ENCODE data around the gene TTYH2. TPM values are rescaled to one million over a fixed set of nuclear protein-coding genes. Genes with fewer than 3 reads are reported as not detected.
A peak's percentile ranks its signal among the peaks of the same experiment; 100 is the strongest.

TTYH2 gene
- total RNA-seq, 1 donor from 2014 or later: 12.4 TPM

DNA sequence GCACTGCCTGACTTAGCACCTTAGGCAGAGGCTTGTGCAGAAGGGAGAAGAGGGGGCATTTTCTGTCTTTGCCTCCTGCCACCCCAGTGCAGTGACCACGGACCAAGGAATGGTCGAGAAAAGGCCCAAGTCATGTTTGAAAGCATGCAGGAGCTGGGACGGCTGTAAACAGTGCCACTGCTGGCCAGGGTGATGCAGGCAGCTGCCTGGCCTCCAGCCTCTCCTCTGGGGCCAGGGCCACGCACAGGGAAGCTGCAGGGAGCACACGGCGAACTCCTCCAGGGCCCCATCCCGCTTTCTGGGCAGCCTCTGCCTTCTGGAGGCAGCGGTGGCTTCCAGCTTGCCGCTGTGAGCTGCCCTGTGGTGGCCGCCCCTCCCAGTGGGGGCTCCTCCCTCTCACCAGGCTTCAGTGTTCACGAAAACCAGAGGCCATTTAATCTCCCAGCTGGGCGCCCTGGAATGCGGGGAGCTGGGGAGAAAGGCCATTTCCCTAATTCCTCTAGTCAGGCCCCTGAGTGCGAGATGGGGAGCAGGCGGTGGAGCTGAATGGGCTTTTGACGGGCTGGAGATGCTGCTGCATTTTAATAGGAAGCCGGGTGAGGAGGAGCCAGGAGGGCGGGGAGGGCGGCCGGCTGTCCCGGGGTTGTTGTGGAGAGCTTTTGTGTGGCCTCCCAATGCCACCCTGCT is 31.9 kb downstream of the TTYH2 start:
- H3K27me3 Mint-ChIP-seq: no peaks in the 10 kb centered on the region
- H3K27ac Mint-ChIP-seq: no peak overlapping the region
- TF ChIP-seq, protein P1, sequence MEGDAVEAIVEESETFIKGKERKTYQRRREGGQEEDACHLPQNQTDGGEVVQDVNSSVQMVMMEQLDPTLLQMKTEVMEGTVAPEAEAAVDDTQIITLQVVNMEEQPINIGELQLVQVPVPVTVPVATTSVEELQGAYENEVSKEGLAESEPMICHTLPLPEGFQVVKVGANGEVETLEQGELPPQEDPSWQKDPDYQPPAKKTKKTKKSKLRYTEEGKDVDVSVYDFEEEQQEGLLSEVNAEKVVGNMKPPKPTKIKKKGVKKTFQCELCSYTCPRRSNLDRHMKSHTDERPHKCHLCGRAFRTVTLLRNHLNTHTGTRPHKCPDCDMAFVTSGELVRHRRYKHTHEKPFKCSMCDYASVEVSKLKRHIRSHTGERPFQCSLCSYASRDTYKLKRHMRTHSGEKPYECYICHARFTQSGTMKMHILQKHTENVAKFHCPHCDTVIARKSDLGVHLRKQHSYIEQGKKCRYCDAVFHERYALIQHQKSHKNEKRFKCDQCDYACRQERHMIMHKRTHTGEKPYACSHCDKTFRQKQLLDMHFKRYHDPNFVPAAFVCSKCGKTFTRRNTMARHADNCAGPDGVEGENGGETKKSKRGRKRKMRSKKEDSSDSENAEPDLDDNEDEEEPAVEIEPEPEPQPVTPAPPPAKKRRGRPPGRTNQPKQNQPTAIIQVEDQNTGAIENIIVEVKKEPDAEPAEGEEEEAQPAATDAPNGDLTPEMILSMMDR (conservative IDR thresholded peaks at IDR 0.05): peak; percentile 55
- H3K36me3 Mint-ChIP-seq: no peaks in the 10 kb centered on the region
- H3K4me3 Mint-ChIP-seq: peak overlapping the region; percentile 58
- H3K9me3 Mint-ChIP-seq: no peaks in the 10 kb centered on the region
- peaks cover 16% of the 10 kb centered on the region for H3K4me1 Mint-ChIP-seq (ENCODE audit: unreplicated experiment)
- no peak for DNase-seq (ENCODE audit: extremely low spot score, unreplicated experiment)

DNA sequence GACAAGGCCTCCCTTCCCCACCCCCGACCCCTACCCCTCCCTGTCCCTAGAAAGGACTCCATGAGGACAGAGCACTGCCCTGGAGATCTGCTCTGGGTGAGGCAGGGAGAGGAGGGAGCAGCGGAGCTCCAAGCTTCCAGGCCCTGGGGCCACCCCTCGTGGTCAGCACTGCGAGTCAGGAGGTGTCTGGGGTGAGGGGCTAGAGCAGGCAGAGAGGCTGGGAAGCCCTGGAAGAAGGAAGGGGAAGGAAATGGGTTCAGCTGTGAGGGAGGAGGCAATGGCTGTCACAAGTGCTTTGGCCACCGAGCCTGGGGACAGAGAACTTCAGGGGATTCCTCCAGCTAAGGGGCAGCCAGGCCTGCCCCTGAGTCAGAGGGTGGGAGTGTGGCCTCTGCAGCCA is 32.5 kb downstream of the TTYH2 start:
- peaks cover 10% of the 10 kb centered on the region for H3K4me1 Mint-ChIP-seq (ENCODE audit: unreplicated experiment)
- TF ChIP-seq, protein P1 (conservative IDR thresholded peaks at IDR 0.05): no peak
- no peak overlapping the region for H3K4me3 Mint-ChIP-seq
- no peaks in the 10 kb centered on the region for H3K9me3 Mint-ChIP-seq
- H3K36me3 Mint-ChIP-seq: no peaks in the 10 kb centered on the region
- H3K27me3 Mint-ChIP-seq: peaks cover under 1% of the 10 kb centered on the region
- DNase-seq (ENCODE audit: extremely low spot score, unreplicated experiment): no peak
- H3K27ac Mint-ChIP-seq: peak overlapping the region; percentile 51

DNA sequence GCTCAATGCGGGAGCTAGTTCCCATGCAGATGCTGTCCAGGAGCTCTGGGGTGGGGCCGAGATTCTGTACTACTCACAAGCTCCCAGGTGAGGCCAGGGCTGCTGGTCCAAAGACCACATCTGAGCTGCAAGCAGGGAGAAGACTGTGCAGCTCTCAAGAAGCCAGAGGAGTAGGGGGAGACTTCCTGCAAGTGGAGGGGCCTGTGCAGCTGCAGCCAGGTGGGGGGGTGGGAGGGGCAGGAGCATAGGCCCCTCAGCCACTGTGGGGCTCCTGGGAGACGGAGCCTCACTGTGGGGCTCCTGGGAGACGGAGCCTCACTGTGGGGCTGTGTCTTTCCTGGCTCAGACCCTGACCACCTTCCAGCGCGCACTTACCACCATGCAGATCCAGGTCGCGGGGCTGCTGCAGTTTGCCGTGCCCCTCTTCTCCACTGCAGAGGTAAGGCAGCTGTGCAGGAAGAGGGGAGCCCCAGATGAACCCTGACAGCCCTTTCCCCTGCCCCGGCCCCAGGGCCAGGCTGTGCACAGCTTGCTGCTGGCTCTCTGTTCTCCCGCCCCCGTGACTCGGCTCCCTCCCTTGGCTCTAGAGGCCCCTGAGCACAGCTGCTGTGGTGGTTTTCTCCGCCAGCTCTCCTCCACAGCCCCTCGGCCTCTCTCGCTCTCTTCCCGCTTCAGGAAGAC is 36.4 kb downstream of the TTYH2 start:
- TF ChIP-seq, protein P1 (conservative IDR thresholded peaks at IDR 0.05): no peak
- H3K36me3 Mint-ChIP-seq: no peaks in the 10 kb centered on the region
- H3K4me3 Mint-ChIP-seq: no peak overlapping the region
- peaks cover 9% of the 10 kb centered on the region for H3K4me1 Mint-ChIP-seq (ENCODE audit: unreplicated experiment)
- H3K27me3 Mint-ChIP-seq: peaks cover 7% of the 10 kb centered on the region
- no peak overlapping the region for H3K27ac Mint-ChIP-seq
- H3K9me3 Mint-ChIP-seq: no peaks in the 10 kb centered on the region
- no peak for DNase-seq (ENCODE audit: extremely low spot score, unreplicated experiment)

DNA sequence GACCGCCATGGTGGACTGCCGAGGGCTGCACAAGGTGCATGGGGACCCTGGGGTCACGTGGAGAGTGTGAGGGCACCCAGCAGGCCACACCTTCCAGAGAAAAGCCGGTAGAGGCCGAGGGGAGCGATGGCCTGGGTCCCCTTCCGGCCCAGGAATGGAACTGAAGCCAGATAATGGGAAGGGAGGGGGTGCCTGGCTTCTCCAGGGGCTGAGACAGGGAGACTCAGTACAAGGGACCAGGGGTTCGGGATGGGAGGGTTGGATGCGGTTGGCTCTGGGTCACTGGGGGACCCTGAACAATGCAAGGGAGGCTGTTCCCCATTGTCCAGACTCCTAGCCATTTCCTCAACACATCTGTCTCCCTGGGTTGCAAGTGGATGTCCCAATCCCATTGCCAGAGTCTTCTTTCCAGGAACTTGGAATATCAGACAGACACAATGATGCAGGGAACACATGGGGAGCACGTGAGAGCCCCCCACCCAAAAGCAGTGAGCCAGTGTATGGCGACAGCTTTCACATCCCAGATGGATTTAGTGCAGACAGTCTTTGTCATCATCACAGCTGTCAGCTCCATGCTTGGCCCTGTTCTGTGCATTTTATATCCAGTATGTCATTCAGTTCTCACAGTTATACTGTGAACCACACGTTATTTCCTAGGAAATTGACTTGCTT is 37.1 kb downstream of the TTYH2 start:
- Mint-ChIP-seq H3K4me1 (ENCODE audit: unreplicated experiment) (peaks cover 7% of the 10 kb centered on the region), H3K36me3 (no peaks in the 10 kb centered on the region), H3K4me3 (no peak overlapping the region), H3K27me3 (peaks cover 7% of the 10 kb centered on the region), H3K9me3 (no peaks in the 10 kb centered on the region), H3K27ac (no peak overlapping the region)
- TF ChIP-seq, protein P1 (conservative IDR thresholded peaks at IDR 0.05): no peak
- no peak for DNase-seq (ENCODE audit: extremely low spot score, unreplicated experiment)

DNA sequence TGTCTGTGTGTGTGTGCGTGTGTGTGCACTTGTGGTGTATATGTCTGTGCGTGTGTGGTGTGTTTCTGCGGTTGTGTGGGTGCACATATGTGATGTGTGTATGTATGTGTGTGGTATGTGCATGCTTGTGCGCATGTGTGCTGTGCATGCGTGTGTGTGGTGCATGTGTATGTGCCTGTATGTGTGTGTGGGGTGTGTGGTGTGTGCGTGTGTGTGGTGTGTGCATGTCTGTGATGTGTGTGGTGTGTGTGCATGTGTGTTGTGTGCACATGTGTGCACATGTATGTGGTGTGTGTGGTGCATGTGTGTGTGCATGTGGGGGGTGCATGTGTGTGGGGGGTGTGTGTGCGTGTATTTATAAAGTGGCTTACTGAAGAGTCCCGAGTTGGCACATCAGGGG is 37.7 kb downstream of the TTYH2 start:
- Mint-ChIP-seq H3K9me3 (no peaks in the 10 kb centered on the region), H3K36me3 (no peaks in the 10 kb centered on the region), H3K4me1 (ENCODE audit: unreplicated experiment) (peaks cover 2% of the 10 kb centered on the region), H3K27ac (no peak overlapping the region), H3K27me3 (peaks cover 7% of the 10 kb centered on the region), H3K4me3 (no peak overlapping the region)
- DNase-seq (ENCODE audit: extremely low spot score, unreplicated experiment): no peak
- TF ChIP-seq, protein P1 (conservative IDR thresholded peaks at IDR 0.05): no peak

Data from type B pancreatic cell (in vitro differentiated cells).